ENCODE measurements around the gene STAG1.
"Not testable (repeated sequence)": the region's sequence is repeated elsewhere in the genome, so short reads cannot be mapped to it uniquely, and the experiment has no call there.

STAG1 gene

DNA sequence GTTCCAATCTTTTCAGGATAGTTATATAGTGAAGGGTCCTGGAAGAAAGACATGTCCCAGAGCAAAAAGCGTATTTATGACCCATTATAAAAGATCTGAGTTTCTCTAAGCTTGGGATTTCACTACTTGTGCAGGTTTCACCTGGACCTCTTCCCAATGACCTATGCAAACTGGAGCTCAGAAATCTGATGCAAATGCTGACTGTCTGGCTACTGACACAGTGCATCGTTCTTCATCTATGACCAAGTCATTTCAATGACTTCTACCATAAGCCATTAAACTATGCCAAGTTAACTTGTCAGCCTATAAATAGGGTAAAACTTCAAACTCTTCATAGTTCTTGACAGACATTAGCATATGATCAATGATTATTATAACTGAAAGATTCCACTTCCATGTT, 11.1 kb downstream of the STAG1 start:
- DNase-seq = no peak

DNA sequence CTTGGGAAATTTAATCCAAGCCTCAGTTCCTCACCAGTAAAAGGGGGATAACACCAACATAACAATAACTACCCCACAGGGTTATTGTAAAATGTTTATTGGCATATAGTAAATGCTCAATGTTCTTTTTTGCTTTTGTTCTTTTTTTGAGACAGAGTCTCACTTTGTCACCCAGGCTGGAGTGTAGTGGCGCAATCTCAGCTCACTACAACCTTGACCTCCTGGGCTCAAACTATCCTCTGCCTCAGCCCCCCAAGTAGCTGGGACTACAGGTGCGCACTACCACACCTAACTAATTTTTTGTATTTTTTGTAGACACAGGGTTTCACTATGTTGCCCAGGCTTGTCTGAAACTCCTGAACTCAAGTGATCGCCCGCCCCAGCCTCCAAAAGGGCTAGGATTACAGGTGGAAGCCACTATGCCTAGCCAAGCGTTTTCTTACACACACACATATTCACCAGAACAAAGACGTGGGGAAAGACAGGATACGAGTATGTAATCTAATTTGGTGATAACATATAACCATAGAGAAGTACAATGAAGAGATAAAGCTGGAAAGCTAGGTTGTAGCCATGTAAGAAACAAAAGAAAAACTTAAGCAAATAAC, 11.7 kb downstream of the STAG1 start:
- no peak for DNase-seq

DNA sequence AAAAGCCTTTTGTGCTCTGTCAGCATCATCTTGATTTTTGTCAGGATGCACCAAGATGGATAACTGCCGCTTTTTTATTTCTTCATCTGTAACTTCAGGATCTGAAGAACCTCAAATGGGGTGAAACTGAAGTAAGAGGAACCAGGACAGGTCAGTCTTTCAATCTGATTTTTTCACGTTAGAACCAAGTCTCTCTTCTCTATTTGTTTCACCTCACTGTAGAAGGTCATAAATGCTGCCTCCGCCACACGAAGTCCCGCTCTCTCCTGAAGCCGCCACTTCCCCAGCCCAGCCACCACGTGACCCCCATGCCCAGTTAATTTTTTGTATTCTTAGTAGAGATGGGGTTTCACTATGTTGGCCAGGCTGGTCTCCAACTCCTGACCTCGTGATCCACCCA, 15.2 kb downstream of the STAG1 start:
- not testable (repeated sequence) for DNase-seq

DNA sequence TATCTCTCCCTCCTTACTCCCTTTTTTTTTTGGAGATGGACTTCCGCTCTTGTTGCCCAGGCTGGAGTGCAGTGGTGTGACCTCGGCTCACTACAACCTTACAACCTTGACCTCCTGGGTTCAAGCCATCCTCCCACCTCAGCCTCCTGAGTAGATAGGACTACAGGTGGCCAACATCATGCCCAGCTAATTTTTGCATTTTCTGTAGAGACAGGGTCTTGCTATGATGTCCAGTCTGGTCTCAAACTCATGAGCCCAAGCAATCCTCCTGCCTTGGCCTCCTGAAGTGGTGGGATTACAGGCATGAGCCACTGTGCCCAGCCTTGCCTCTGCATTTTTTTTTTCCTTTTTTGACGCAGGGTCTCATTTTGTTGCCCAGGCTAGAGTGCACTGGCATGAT, 17.1 kb downstream of the STAG1 start:
- no peak for DNase-seq

DNA sequence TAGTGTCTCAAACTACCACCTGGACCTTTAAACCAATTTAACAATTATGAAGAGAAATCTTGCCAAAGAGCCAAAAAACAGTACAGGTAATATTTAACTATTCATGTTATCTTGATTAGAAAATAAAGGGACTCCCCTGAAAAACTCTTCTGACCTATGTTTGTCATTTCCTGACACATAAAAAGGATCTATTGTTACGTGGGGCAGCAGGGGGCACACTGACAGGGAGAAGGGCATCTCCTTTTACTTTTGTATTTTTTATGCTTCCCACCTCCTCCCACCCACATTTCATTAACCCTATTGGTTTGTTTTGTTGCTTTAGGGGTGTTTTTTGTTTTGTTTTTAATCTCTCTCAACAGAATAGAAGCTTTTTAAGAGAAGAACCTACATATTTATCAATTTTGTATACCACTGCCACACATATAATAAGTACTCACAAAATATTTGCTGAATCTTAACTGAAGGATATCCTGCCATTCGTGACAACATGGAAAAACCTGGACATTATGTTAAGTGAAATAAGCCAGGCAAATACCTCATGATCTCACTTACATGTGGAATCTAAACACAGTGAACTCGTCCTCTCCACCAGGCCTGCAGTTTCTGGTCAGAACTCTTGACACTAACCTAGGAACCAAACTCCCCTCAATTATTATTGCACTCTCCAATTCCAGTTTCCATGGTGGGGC, 17.7 kb downstream of the STAG1 start:
- DNase-seq = no peak

DNA sequence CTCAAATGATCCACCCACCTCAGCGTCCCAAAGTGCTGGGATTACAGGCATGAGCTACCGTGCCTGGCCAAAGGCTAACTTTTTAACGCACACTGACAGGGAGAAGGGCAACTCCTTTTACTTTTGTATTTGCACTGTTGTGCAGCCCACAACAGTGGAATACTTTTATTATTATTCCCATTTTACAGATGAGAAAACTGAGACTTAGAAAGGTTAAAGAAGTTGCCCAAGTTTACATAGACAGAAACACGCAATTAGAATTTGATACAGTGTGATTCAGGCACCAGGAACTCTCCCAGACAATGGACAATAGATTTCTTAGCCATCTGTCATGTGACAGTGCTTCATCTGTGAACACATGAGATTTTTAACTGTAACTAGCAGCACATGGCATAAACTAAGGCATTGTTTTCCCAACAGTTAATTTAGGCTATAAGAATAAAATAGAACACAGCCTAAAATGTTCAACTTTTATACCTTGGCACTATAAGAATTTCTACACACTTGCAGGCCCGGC, 18.8 kb downstream of the STAG1 start:
- no peak for DNase-seq

DNA sequence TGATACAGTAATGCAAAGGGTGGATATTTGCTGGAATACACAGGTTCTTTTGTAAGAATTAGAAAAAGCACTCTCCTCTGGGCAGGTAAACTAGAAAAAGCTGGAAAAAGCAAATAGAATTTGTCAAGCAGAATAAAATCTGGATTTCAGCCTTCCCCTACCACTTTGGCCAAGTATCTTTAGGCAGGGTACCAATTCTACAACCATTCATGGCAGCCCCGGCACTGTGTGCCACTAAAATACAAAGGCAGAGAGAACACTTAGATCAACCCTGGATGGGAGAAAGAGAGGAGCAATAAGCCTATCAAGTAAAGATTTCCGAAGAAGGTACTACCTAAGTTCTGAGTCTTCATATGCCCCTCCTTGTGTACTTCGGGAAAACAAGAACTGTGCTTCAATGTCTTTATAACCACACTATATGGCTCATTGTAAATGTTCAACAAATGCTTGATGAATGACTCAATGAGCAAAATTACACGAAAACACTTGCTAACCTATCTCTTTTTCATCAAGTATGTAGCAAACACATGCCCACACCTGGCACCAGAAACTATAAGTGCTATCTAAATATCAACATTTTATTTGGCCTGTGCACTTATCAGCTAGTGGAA, 20.8 kb downstream of the STAG1 start:
- no peak for DNase-seq

DNA sequence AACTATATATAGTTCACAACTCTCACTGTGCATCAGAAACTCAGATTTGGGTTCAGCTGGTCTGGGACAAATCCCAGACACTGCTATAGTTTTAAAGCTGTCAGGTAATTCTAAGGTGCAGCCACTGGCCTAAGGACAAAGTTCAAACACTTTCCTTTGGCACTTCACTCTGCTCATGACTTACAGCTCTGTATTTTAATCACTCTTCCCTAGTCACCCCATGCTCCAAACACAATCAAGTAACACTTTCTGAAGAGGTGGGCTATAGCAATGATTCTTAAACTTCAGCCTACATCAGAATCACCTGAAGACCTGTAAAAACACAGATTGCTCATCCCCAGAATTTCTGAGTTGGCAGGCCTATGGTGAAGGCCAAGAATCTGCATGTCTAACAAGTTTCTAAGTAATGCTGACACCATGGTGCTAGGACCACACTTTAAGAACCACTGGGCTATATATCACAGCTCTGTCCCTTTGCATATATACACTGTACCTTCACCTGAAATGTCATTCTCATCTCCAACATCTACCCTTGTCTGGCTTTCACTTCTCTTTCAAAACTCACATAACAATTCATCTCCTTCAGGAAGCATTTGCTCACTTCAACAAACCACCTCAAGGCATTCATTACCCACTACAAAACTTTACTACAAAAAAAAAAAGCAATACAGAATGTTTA, 21.4 kb downstream of the STAG1 start:
- DNase-seq = no peak

DNA sequence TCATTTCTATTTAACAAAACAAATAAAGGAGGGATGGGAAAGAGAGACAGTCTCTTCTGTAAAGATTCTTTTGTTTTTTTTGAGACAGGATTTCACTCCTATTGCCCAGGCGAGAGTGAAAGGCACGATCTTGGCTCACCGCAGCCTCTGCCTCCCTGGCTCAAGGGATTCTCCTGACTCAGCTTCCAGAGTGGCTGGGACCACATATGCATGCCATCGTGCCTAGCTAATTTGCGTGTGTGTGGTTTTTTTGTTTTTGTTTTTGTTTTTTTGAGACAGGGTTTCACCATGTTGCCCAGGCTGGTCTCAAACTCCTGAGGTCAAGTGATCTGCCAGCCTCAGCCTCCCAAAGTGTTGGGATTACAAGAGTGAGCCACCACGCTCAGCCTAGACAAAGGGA, 23.3 kb downstream of the STAG1 start:
- no peak for DNase-seq

DNA sequence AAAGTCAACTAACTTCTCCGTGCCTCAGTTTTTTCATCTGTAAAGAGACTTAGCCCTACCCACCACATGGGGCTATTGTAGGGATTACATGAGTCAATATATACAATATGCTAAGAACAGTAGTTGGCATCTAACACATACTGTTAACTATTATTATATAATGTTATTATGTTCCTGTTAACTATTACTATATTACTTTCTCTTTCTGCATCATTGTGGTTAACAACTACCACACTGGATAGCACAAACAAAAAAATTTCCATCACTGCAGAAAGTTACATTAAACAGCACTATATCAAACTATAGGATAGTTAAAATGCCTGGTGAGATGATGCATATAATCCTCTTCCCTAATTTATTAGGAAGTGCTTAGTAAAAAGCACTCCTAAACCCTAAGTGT, 23.7 kb downstream of the STAG1 start:
- DNase-seq = no peak

DNA sequence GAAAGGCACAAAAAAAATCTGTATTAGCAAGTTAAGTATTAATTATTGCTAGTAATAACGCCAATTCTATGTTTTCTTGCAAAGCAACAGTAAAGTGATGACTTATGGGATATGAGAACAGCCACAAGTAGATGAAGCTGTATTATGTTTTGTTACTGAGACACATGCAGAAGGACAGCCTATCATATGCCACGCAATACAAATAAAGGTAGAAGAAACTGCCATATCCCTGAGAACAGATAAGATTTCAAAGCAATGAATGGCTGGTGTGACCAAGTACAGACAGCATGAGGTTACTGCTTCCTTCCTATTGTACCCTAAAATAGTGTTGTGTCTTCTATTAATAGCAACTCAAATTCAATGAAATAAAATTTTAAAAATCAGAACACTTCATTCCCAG, 26.7 kb downstream of the STAG1 start:
- DNase-seq = no peak

DNA sequence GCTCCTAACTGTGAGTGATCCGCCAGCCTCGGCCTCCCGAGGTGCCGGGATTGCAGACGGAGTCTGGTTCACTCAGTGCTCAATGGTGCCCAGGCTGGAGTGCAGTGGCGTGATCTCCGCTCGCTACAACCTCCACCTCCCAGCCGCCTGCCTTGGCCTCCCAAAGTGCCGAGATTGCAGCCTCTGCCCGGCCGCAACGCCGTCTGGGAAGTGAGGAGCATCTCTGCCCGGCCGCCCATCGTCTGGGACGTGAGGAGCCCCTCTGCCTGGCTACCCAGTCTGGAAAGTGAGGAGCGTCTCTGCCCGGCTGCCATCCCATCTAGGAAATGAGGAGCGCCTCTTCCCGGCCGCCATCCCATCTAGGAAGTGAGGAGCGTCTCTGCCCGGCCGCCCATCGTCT, 29.3 kb downstream of the STAG1 start:
- DNase-seq = not testable (repeated sequence)

DNA sequence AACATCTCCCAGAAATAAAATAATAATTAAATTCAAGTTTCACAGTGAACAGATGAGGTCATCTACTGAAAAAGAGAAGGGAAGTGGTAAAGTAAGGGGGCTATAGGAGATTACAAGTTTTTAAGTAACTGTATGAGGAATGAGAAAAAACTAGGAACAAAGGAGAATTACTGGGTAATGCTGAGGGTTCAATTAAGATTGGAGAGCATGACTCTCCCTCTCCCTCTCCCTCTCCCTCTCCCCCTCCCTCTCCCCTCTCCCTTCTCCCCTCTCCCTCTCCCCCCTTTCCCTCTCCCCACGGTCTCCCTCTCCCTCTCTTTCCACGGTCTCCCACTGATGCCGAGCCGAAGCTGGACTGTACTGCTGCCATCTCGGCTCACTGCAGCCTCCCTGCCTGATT, 29.8 kb downstream of the STAG1 start:
- DNase-seq = not testable (repeated sequence)

DNA sequence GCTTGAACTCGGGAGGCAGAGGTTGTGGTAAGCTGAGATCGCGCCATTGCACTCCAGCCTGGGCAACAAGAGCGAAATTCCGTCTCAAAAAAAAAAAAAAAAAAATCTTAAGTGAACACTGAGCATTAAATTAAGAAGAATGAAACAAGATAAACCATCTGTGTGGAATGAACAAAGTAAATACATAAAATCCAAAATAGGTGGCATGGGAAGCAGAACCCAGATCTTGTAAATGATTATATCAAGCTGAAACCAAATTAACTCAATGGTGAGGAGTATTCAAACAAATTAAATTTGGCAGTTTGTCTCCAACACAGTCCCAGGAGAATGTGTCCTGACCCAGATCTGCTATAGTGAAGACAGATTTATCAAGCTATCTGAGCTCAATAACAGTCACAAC, 32.1 kb downstream of the STAG1 start:
- DNase-seq = no peak

DNA sequence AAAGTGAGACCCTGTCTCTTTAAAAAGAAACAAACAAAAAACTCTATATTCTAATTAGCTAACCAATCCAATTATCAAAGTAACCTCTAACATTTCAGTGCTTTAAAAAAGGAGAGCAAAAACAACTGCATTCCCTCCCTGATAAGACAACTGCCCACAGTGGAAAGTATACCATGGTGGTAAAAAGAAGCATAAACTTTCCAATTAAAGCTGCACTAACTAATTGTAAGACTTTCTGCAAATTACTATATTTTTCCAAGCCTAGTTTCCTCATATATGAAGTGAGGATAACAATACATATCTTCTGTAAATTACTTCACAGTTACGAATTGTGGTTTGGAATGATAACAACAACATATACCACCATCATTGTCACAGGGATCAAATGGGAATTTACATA, 35.5 kb downstream of the STAG1 start:
- DNase-seq = no peak

DNA sequence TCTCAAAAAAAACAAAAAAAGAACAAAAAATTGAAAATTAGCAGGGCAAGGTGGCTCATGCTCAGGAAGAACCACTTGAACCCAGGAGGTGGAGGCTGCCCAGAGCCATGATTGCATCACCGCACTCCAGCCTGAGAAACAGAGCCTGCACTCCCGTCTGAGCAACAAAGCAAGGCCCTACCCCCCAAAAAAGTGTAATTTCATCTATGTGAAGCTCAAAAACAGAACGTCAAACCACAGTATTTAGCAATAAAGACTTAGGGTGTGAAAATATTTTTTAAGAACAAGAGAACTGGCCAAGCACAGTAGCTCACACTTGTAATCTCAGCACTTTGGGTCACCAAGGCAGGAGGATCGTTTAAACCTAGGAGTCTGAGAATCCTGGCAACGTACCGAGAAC, 38.2 kb downstream of the STAG1 start:
- DNase-seq = no peak

DNA sequence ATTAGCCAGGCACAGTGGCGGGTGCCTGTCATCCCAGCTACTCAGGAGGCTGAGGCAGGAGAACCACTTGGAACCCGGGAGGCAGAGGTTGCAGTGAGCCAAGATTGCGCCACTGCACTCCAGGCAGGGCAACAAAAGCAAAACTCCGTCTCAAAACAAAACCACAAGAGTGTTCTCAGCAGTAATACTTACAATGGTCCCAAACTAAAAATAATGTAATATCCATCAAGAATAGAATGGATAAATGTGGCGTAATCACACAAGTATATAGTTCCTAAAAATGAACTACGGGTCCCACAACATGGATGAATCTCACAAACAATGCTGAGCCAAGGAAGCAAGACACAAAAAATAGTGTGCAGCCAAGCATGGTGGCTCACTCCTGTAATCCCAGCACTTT, 39.2 kb downstream of the STAG1 start:
- DNase-seq = no peak

DNA sequence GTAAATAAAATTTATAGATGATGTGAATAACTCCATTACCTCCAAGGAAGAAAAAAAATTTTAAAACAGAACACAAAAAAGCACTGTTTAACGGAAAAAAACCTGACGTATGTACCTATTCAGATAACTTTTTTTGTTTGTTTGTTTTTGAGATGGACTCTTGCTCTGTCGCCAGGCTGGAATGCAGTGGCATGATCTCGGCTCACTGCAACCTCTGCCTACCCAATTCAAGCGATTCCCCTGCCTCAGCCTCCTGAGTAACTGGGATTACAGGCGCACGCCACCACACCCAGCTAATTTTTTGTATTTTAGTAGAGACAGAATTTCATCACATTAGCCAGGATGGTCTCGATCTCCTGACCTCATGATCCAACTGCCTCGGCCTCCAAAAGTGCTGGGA, 40.3 kb downstream of the STAG1 start:
- not testable (repeated sequence) for DNase-seq

DNA sequence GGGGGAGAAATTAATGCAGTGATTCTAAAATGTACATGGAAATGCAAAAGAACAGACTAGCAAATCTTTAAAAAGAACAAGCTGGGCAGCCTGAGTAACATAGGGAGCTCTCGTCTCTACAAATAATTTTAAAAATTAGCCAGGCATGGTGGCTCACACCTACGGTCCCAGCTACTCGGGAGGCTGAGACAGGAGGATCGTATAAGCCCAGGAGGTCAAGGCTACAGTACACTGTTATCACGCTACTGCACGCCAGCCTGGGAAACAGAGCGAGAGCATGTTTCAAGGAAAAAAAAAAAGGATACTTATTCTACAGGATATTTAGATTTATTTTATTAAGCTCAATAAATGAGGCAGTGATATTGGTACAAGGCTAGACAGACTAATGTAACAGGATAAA, 40.9 kb downstream of the STAG1 start:
- DNase-seq = no peak

DNA sequence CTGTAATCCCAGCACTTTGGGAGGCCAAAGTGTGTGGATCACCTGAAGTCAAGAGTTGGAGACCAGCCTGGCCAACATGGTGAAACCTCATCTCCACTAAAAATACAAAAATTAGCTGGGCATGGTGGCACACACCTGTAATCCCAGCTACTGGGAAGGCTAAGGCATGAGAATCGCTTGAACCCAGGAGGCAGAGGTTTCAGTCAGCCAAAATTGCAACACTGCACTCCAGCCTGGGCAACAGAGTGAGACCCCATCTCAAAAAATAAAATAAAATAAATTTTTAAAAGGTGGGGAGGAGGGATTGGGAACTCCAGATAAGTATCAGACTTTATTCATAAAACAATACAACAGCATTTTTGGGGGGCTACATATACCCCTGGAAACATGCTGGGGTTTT, 42.4 kb downstream of the STAG1 start:
- not testable (repeated sequence) for DNase-seq

DNA sequence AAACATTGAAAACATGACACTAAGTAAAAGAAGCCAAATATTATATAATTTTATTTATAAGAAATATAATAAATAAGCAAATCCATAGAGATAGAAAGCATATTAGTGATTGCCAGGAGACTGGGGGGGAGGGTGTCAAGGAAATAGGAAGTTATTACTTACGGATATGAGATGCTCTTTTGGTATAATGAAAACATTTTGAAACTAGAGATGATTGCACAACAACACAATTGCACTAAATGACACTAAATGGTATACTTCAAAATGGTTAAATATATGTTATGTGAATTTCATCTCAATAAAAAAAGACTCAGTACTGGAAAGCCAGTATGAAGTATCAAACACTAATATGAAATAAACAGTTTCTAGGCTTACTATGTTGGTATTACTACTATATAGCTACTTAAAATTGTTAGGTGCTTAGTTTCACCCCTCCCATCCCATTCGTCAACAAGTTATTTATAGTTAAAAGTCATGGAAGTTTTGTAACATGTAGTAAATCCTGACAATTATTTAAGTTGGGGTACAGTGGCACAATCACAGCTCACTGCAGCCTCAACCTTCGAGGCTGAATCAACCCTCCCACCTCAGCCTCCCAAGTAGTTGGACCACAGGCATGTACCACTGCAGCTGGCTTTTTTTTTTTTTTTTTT, 43.7 kb downstream of the STAG1 start:
- DNase-seq = no peak

DNA sequence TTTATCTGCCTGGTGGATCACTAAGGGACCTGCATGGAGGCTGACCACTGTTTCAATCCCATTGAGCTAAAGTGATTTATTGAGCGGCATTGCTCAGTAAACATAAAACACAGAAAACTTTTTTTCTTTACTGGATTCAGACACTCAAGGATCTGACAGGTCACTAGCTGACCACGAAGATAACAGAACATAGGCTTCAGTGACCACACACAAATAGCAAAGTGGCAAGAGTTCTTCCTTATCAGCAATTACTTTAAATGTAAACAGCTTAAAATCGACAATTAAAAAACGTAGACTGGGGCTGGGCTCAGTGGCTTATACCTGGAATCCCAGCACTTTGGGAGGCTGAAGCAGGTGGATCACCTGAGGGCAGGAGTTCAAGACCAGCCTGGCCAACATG, 48.7 kb downstream of the STAG1 start:
- DNase-seq = no peak

DNA sequence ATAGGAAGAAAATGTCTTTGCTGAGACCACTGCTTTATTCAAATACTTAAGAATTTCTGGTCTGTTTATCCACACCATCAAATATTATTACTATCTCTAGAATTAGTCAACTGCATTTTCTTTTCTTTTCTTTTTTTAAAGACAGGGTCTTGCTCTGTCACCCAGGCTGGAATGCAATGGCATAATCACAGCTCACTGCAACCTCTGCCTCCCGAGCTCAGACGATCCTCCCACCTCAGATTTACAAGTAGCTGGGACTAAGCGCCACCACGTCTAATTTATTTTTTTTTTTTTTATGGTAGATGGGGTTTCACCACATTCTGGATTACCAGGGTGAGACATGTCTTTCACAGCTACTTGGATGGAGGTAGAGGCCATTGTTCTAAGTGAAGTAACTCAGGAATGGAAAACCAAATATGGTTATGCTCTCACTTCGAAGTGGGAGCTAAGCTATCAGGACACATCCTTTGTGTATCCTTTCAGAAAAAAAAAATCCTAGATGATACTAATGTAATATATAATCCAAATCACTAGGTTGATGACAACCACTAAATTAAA, 52.8 kb downstream of the STAG1 start:
- DNase-seq = no peak

Data from stimulated activated CD4-positive, alpha-beta T cell treated with anti-CD3 and anti-CD28 coated beads, Interleukin-4, amount 100 ng/mL, for 4 hours (primary cell).